HCT116 (cell line): ENCODE measurements around the gene IL1RAPL1. TPM values are rescaled to one million over a fixed set of nuclear protein-coding genes. Genes with fewer than 3 reads are reported as not detected.

ENCODE experiments used
- ATAC-seq: fragments of 200-7000 bp; cut with Tn5 transposase; 2 replicates; pipeline ENCODE4 v1.9.1; 2020; ENCODE audit warnings: mild to moderate bottlenecking, moderate library complexity
- BruUV-seq: library from RNA; stranded (reverse); fragments of 400-500 nt; replicated peaks from 2 replicates; lab custom pipeline; 2021; lab: Mats Ljungman, UMichigan
- CTCF ChIA-PET: fragments of 300-600 bp; sonication (Branson Sonifier 250); formaldehyde crosslinking; loops from one replicate; lab custom pipeline; 2021; ENCODE audit warnings: antibody characterized with exemption; lab: Charles Lee
- POLR2A ChIA-PET: fragments of 300-600, 350-600 bp; sonication (Branson Sonifier 250); formaldehyde crosslinking; loops from one replicate; lab custom pipeline; 2021; ENCODE audit warnings: antibody characterized with exemption; lab: Charles Lee
- RAD21 ChIA-PET, 2 experiments: fragments of 300-600 bp; sonication (Branson Sonifier 250); formaldehyde crosslinking; loops; one replicate each; lab custom pipeline; 2023; ENCODE audit warnings: low total read pairs in 2 of 2; ENCODE audit not compliant: uncharacterized antibody in 2 of 2, unreplicated experiment in 2 of 2, low non-redundant PET in 1 of 2; lab: Charles Lee
- DNase-seq: peaks from one replicate; pipeline ENCODE4 v3.0.0-alpha.2; 2010; ENCODE audit warnings: low read depth, low spot score
- H2AFZ ChIP-seq: fragments of 200-600 bp; shearing (Covaris generic), sonication (generic); 2 replicates; pipeline ENCODE4 v1.6.1; 2017; ENCODE audit warnings: low read depth, mixed run types, mixed read lengths, antibody characterized with exemption, low read length; ENCODE audit not compliant: poor library complexity, severe bottlenecking
- H3K27ac ChIP-seq: 2 replicates; pipeline ENCODE4 v1.5.1; 2012; ENCODE audit warnings: low read depth, low read length
- H3K27me3 ChIP-seq: fragments of 200-600 bp; sonication (generic); 2 replicates; pipeline ENCODE4 v1.6.1; 2016; ENCODE audit warnings: mixed run types, low read length, mixed read lengths; ENCODE audit not compliant: insufficient read depth
- H3K36me3 ChIP-seq, 2 experiments: fragments of 200-500 bp in 1 of 2; fragments of 200-600 bp in 1 of 2; sonication (Bioruptor generic) in 1 of 2; sonication (generic) in 1 of 2; 2 replicates each; pipeline versions ENCODE4 v1.5.1 to v1.6.1; 2014 to 2016; ENCODE audit warnings: low read length in 2 of 2, inconsistent platforms in 1 of 2, mixed read lengths in 1 of 2, mixed run types in 1 of 2; ENCODE audit not compliant: insufficient read depth in 2 of 2, control insufficient read depth in 1 of 2
- H3K4me1 ChIP-seq, 2 experiments: fragments of 200-600 bp in 1 of 2; sonication (generic) in 1 of 2; 2 replicates each; pipeline versions ENCODE4 v1.5.1 to v1.6.1; 2012 to 2017; ENCODE audit warnings: low read length in 2 of 2, inconsistent platforms in 1 of 2, mild to moderate bottlenecking in 1 of 2, mixed read lengths in 1 of 2, mixed run types in 1 of 2, moderate library complexity in 1 of 2; ENCODE audit not compliant: insufficient read depth in 2 of 2, control insufficient read depth in 1 of 2
- H3K4me2 ChIP-seq: fragments of 200-600 bp; sonication (generic); 2 replicates; pipeline ENCODE4 v1.6.1; 2017; ENCODE audit warnings: mixed run types, low read length, mixed read lengths
- H3K4me3 ChIP-seq, 2 experiments: fragments of 200-600 bp in 1 of 2; sonication (generic) in 1 of 2; replicated peaks in 1 of 2; 2 replicates each; pipeline ENCODE4 v1.5.1; 2011 to 2016; ENCODE audit warnings: low read length in 2 of 2, control low read depth in 1 of 2, low read depth in 1 of 2, mild to moderate bottlenecking in 1 of 2, mixed read lengths in 1 of 2, mixed run types in 1 of 2
- H3K79me2 ChIP-seq: fragments of 200-600 bp; sonication (generic); 2 replicates; pipeline ENCODE4 v1.6.1; 2017; ENCODE audit warnings: mild to moderate bottlenecking, mixed run types, low read length, moderate library complexity, mixed read lengths; ENCODE audit not compliant: insufficient read depth
- H3K9ac ChIP-seq: fragments of 200-600 bp; sonication (generic); 2 replicates; pipeline ENCODE4 v1.6.1; 2016; ENCODE audit warnings: low read length, mixed read lengths
- H3K9me2 ChIP-seq: fragments of 200-600 bp; sonication (generic), shearing (Covaris generic); 2 replicates; pipeline ENCODE4 v1.6.1; 2017; ENCODE audit warnings: mixed run types, mild to moderate bottlenecking, moderate library complexity; ENCODE audit not compliant: insufficient read depth
- H3K9me3 ChIP-seq, 2 experiments: fragments of 200-500 bp in 1 of 2; fragments of 200-600 bp in 1 of 2; sonication (Bioruptor generic) in 1 of 2; sonication (generic) in 1 of 2; 2 replicates each; pipeline ENCODE4 v1.6.1; 2014 to 2017; ENCODE audit warnings: low read length in 2 of 2, mixed read lengths in 2 of 2, inconsistent platforms in 1 of 2, low read depth in 1 of 2, mild to moderate bottlenecking in 1 of 2, mixed run types in 1 of 2, moderate library complexity in 1 of 2; ENCODE audit not compliant: control insufficient read depth in 1 of 2, insufficient read depth in 1 of 2
- H4K20me1 ChIP-seq: fragments of 200-600 bp; sonication (generic), shearing (Covaris generic); 2 replicates; pipeline ENCODE4 v1.6.1; 2017; ENCODE audit warnings: mixed run types, mild to moderate bottlenecking, moderate library complexity; ENCODE audit not compliant: insufficient read depth
- ATF3 ChIP-seq: IDR thresholded peaks from 2 replicates; pipeline ENCODE4 v1.6.1; 2012
- CBX3 ChIP-seq: IDR thresholded peaks from 2 replicates; pipeline ENCODE4 v1.6.1; 2012; ENCODE audit warnings: low read depth
- CEBPB ChIP-seq: IDR thresholded peaks from 2 replicates; pipeline ENCODE4 v1.6.1; 2012; ENCODE audit warnings: low read depth
- CTCF ChIP-seq, 3 experiments: fragments of 200-600 bp in 1 of 3; sonication (generic) in 1 of 3; IDR thresholded peaks in 2 of 3; conservative IDR thresholded peaks in 1 of 3; 2 replicates each; pipeline ENCODE4 v1.5.1; 2012 to 2017; ENCODE audit warnings: low read depth in 2 of 3, low read length in 2 of 3, antibody characterized with exemption in 1 of 3, borderline replicate concordance in 1 of 3, control low read depth in 1 of 3, mild to moderate bottlenecking in 1 of 3, mixed read lengths in 1 of 3, mixed run types in 1 of 3, moderate library complexity in 1 of 3; ENCODE audit not compliant: insufficient read depth in 1 of 3
- EZH2 ChIP-seq: fragments of 200-600 bp; sonication (generic); IDR thresholded peaks from 2 replicates; pipeline ENCODE4 v1.6.1; 2017; ENCODE audit warnings: antibody characterized with exemption, mixed run types
- EZH2phosphoT487 ChIP-seq: fragments of 200-600 bp; IDR thresholded peaks from 2 replicates; pipeline ENCODE4 v1.6.1; 2018; ENCODE audit warnings: antibody characterized with exemption, borderline replicate concordance
- FOSL1 ChIP-seq: IDR thresholded peaks from 2 replicates; pipeline ENCODE4 v1.6.1; 2012; ENCODE audit warnings: low read depth
- JUND ChIP-seq: IDR thresholded peaks from 2 replicates; pipeline ENCODE4 v1.6.1; 2012
- POLR2AphosphoS5 ChIP-seq: IDR thresholded peaks from 2 replicates; pipeline ENCODE4 v1.6.1; 2011; ENCODE audit warnings: mild to moderate bottlenecking, low read depth, low read length, moderate library complexity
- RAD21 ChIP-seq: IDR thresholded peaks from 2 replicates; pipeline ENCODE4 v1.6.1; 2012; ENCODE audit warnings: low read depth, mild to moderate bottlenecking
- SIN3A ChIP-seq: IDR thresholded peaks from 2 replicates; pipeline ENCODE4 v1.6.1; 2012; ENCODE audit warnings: low read depth
- SP1 ChIP-seq: IDR thresholded peaks from 2 replicates; pipeline ENCODE4 v1.6.1; 2012; ENCODE audit warnings: low read depth
- SRF ChIP-seq: IDR thresholded peaks from 2 replicates; pipeline ENCODE4 v1.6.1; 2012; ENCODE audit warnings: low read depth
- ZBTB33 ChIP-seq: IDR thresholded peaks from 2 replicates; pipeline ENCODE4 v1.6.1; 2011; ENCODE audit warnings: mild to moderate bottlenecking, low read length, moderate library complexity; ENCODE audit not compliant: insufficient replicate concordance; ENCODE audit errors: extremely low read depth
- ZFX ChIP-seq: fragments of 450-650 bp; IDR thresholded peaks from 2 replicates; pipeline ENCODE4 v1.6.1; 2017
- ZNF274 ChIP-seq: fragments of 200-500 bp; sonication (Bioruptor generic); IDR thresholded peaks from 2 replicates; pipeline ENCODE4 v1.6.1; 2014; ENCODE audit warnings: mild to moderate bottlenecking, low read depth, low read length, inconsistent platforms
- intact Hi-C: fragments of 100-400 bp; cut with micrococcal nuclease; formaldehyde crosslinking; loops from 2 replicates; pipeline ENCODE4 v1.10.0; 2022
- total RNA-seq: library from RNA; stranded (reverse); gene quantifications from one replicate; pipeline ENCODE4 v1.2.1, GENCODE V29; 2021; ENCODE audit not compliant: unreplicated experiment

The IL1RAPL1 gene
- total RNA-seq, 1 experiment from 2014 or later, result 2.8 TPM

- H3K4me3 ChIP-seq, result no peak overlapping the region
- ChIA-PET CTCF (no interaction called here), RAD21 (no interaction called here), POLR2A (no interaction called here)
- H2AFZ ChIP-seq, result no peak overlapping the region
- H3K4me2 ChIP-seq, result no peak overlapping the region
- no peak for DNase-seq
- no peaks in the 10 kb centered on the region for H4K20me1 ChIP-seq
- no peak for ATAC-seq
- no TSS peak for BruUV-seq
- H3K9ac ChIP-seq, result no peak overlapping the region
- no peaks in the 10 kb centered on the region for H3K9me3 ChIP-seq
- no peak for TF ChIP-seq CEBPB
- no peak for TF ChIP-seq JUND
- no peaks in the 10 kb centered on the region for H3K27me3 ChIP-seq
- no peaks in the 10 kb centered on the region for H3K36me3 ChIP-seq
- no peaks in the 10 kb centered on the region for H3K9me2 ChIP-seq
- intact Hi-C loops, result no loop called here
- H3K79me2 ChIP-seq, result no peaks in the 10 kb centered on the region
- H3K27ac ChIP-seq, result no peak overlapping the region
- H3K4me1 ChIP-seq, result no peaks in the 10 kb centered on the region
These were observed 958.6 kb downstream of the IL1RAPL1 start for GRCh38 chrX:29545878-29546277.

- no peaks in the 10 kb centered on the region for H3K4me1 ChIP-seq
- no peak for ATAC-seq
- no peak for DNase-seq
- H3K27me3 ChIP-seq, result no peaks in the 10 kb centered on the region
- H3K9ac ChIP-seq, result no peak overlapping the region
- RAD21 ChIA-PET, result no interaction called here
- POLR2A ChIA-PET, result no interaction called here
- no peak overlapping the region for H2AFZ ChIP-seq
- intact Hi-C loops, result no loop called here
- no peaks in the 10 kb centered on the region for H3K79me2 ChIP-seq
- no TSS peak for BruUV-seq
- no peak overlapping the region for H3K4me3 ChIP-seq
- no peak overlapping the region for H3K4me2 ChIP-seq
- CTCF ChIA-PET, result no interaction called here
- H3K27ac ChIP-seq, result no peak overlapping the region
- no peaks in the 10 kb centered on the region for H4K20me1 ChIP-seq
- H3K36me3 ChIP-seq, result no peaks in the 10 kb centered on the region
- H3K9me2 ChIP-seq, result no peaks in the 10 kb centered on the region
- H3K9me3 ChIP-seq, result no peaks in the 10 kb centered on the region
- no peak for TF ChIP-seq POLR2AphosphoS5
- TF ChIP-seq SRF, result no peak
- no peak for TF ChIP-seq ZBTB33
- TF ChIP-seq CEBPB, result no peak
- TF ChIP-seq RAD21, result no peak
- no peak for TF ChIP-seq JUND
- TF ChIP-seq SIN3A, result no peak
- TF ChIP-seq CBX3, result no peak
- no peak for TF ChIP-seq CTCF (IDR thresholded peaks at IDR 0.05 in 2 of 3, conservative IDR thresholded peaks at IDR 0.05 in 1 of 3; ENCODE audit: borderline replicate concordance in 1 of 3, insufficient read depth in 1 of 3, low read depth in 2 of 3, low read length in 2 of 3)
- TF ChIP-seq ZFX, result no peak
- no peak for TF ChIP-seq ATF3
- TF ChIP-seq FOSL1, result no peak
- no peak for TF ChIP-seq ZNF274
- TF ChIP-seq EZH2phosphoT487, result no peak
- no peak for TF ChIP-seq EZH2
- no peak for TF ChIP-seq SP1
These were observed 960.6 kb downstream of the IL1RAPL1 start for GRCh38 chrX:29547877-29548276.
